Measurements from ENCODE around the gene CENPO. TPM values are rescaled to one million over a fixed set of nuclear protein-coding genes. Genes with fewer than 3 reads are reported as not detected.

CENPO gene
- total and polyA plus RNA-seq, 2 donors (not counting 3 experiments of a cell fraction or from before 2014, with no cell fraction given): 26.8 to 45.3 TPM

DNA sequence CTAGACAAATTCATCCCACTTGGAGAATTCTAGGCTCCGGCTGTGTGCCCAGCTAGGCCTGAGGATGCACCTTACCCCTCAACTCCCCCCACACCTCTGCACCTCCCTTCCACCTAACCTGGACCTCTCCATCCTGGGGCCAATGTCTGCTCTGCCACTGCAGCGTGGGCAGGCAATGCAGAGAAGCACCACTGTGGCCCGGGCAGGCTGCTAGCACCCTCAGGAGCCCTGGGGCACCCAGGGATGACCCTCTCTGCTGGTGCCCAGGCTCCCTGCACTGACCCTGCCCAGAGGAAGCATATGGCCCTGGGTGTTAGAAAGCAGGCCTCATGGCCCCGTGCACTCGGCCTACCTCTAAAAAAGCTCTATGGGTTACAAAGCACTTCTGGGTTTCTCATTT, 77.2 kb downstream of the CENPO start:
- Histone ChIP-seq H3K36me3 (ENCODE audit: control insufficient read depth in 2 of 2, extremely low read depth in 1 of 2, insufficient read depth in 2 of 2, low read length in 2 of 2) (peaks cover 0 to 2% of the 10 kb centered on the region in 2 experiments), H2AFZ (ENCODE audit: low read depth, low read length) (no peak overlapping the region), H3K9me3 (replicated peaks; ENCODE audit: control insufficient read depth, insufficient read depth, low read length) (no peaks in the 10 kb centered on the region), H4K20me1 (replicated peaks; ENCODE audit: control insufficient read depth, extremely low read depth, insufficient read depth, low read length) (no peaks in the 10 kb centered on the region), H3K4me3 (replicated peaks in 1 of 3; ENCODE audit: insufficient read depth in 1 of 3, low read depth in 1 of 3, low read length in 3 of 3) (no peak overlapping the region), H3K9me1 (replicated peaks; ENCODE audit: control insufficient read depth, extremely low read depth, insufficient read depth, low read length) (no peaks in the 10 kb centered on the region), H3K27me3 (ENCODE audit: control insufficient read depth in 2 of 2, insufficient read depth in 2 of 2, low read length in 2 of 2) (no peaks in the 10 kb centered on the region), H3K79me2 (ENCODE audit: control insufficient read depth, insufficient read depth, low read length) (no peaks in the 10 kb centered on the region), H3K27ac (ENCODE audit: insufficient read depth, low read depth, low read length) (no peak overlapping the region), H3K4me2 (ENCODE audit: insufficient read depth, low read length) (no peak overlapping the region), H3K9ac (replicated peaks; ENCODE audit: extremely low read depth, insufficient read depth, low read length) (no peak overlapping the region), H3K4me1 (ENCODE audit: control insufficient read depth, extremely low read depth, insufficient read depth, low read length) (no peaks in the 10 kb centered on the region)
- intact Hi-C loops (cut with micrococcal nuclease) (no loop called here), dilution Hi-C loops (cut with MboI; ENCODE audit: extremely low pct_ligation_motif_present, low sequenced_read_pairs) (no loop called here)
- DNase-seq (ENCODE audit: low read depth, low spot score): no peak
- TF ChIP-seq FOS (IDR thresholded peaks at IDR 0.05; ENCODE audit: borderline replicate concordance, insufficient read depth, low read length): no peak
- TF ChIP-seq, protein P1, sequence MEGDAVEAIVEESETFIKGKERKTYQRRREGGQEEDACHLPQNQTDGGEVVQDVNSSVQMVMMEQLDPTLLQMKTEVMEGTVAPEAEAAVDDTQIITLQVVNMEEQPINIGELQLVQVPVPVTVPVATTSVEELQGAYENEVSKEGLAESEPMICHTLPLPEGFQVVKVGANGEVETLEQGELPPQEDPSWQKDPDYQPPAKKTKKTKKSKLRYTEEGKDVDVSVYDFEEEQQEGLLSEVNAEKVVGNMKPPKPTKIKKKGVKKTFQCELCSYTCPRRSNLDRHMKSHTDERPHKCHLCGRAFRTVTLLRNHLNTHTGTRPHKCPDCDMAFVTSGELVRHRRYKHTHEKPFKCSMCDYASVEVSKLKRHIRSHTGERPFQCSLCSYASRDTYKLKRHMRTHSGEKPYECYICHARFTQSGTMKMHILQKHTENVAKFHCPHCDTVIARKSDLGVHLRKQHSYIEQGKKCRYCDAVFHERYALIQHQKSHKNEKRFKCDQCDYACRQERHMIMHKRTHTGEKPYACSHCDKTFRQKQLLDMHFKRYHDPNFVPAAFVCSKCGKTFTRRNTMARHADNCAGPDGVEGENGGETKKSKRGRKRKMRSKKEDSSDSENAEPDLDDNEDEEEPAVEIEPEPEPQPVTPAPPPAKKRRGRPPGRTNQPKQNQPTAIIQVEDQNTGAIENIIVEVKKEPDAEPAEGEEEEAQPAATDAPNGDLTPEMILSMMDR (IDR thresholded peaks at IDR 0.05; ENCODE audit: extremely low read depth in 1 of 2, insufficient read depth in 1 of 2, low read depth in 1 of 2, low read length in 2 of 2): no peak
- TF ChIP-seq EZH2 (IDR thresholded peaks at IDR 0.05; ENCODE audit: borderline replicate concordance, low read depth, low read length, severe bottlenecking): no peak
- no peak for TF ChIP-seq POLR2A (IDR thresholded peaks at IDR 0.05; ENCODE audit: low read depth, low read length)
- TF ChIP-seq POLR2AphosphoS5 (IDR thresholded peaks at IDR 0.05; ENCODE audit: insufficient read depth, low read depth, low read length): no peak
- no peak for TF ChIP-seq JUN (IDR thresholded peaks at IDR 0.05; ENCODE audit: borderline replicate concordance, insufficient read depth, insufficient read length, low read depth)
- TF ChIP-seq MYC (IDR thresholded peaks at IDR 0.05; ENCODE audit: low read depth, low read length): no peak
- TF ChIP-seq, protein P2, sequence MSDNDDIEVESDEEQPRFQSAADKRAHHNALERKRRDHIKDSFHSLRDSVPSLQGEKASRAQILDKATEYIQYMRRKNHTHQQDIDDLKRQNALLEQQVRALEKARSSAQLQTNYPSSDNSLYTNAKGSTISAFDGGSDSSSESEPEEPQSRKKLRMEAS (IDR thresholded peaks at IDR 0.05; ENCODE audit: insufficient read depth, insufficient read length): no peak
- TF ChIP-seq GATA2 (IDR thresholded peaks at IDR 0.05; ENCODE audit: insufficient read depth, insufficient read length, low read depth, low read length): no peak
- no peak for FAIRE-seq
- CTCF ChIA-PET: no interaction called here
- POLR2A ChIA-PET: no interaction called here
- BruUV-seq (replicated peaks): no TSS peak

All from endothelial cell of umbilical vein (primary cell).